SH-SY5Y (cell line): ENCODE measurements around the gene SETD1B.

Source experiments
- GATA2 ChIP-seq: IDR thresholded peaks from 2 replicates; pipeline ENCODE4 v1.6.1; 2011; ENCODE audit warnings: mild to moderate bottlenecking, low read depth, low read length
- GATA3 ChIP-seq: IDR thresholded peaks from 2 replicates; pipeline ENCODE4 v1.6.1; 2011; ENCODE audit warnings: low read depth, mild to moderate bottlenecking, low read length, moderate library complexity

DNA sequence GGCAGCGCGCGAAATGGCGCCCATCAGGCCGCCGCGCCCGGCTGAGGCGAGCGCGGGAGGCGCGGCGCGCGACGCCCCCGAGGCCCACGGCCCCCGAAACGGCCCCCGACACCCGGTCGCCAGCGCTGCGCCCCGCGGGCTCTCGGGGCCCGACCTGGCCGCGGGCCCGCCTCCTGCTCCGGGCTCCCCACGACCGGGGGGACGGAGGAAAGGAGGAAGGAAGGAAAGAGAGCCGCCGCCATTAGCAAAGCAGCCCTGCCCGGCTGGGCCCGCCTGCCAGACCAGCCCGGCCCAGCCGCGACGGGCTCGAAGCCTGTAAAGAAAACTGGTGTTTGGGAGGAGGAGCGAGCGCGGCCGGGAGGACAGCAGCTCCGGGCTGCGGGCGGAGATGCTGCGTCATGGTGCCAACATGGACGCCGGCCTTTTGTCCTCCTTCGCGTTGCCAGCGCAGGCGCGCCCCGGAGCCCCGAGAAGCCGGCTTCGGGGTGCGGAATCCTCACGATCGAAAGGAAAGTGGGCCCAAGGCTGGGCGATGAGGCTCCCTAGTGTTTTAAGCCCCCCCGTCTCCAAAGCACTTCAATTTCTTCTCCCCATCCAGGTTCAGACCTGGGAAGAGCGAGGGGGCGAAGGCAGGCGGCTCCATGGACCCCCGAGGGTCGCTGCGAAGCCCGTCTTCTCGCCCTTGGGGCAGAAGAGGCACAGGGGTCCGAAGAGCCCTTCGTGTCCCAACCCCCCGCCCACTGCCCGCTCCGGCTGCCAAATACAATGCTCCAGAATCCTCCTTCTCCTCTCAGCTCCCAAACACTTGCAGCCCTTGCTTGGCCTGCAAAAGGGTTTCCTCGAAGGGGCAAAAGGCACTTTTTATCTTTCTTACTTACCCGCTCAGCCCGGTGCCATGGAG, 2.9 kb upstream of the SETD1B start:
- no peak for TF ChIP-seq GATA3
- TF ChIP-seq GATA2 = no peak
